HG03469 (cell line): ENCODE data around the gene CNP.

ENCODE experiments used
- ATAC-seq: cut with Tn5 transposase; IDR thresholded peaks from one replicate; pipeline ENCODE4 v1.9.1; 2021; ENCODE audit warnings: mild to moderate bottlenecking, moderate library complexity, moderate number of reproducible peaks; ENCODE audit not compliant: unreplicated experiment

CNP gene

DNA sequence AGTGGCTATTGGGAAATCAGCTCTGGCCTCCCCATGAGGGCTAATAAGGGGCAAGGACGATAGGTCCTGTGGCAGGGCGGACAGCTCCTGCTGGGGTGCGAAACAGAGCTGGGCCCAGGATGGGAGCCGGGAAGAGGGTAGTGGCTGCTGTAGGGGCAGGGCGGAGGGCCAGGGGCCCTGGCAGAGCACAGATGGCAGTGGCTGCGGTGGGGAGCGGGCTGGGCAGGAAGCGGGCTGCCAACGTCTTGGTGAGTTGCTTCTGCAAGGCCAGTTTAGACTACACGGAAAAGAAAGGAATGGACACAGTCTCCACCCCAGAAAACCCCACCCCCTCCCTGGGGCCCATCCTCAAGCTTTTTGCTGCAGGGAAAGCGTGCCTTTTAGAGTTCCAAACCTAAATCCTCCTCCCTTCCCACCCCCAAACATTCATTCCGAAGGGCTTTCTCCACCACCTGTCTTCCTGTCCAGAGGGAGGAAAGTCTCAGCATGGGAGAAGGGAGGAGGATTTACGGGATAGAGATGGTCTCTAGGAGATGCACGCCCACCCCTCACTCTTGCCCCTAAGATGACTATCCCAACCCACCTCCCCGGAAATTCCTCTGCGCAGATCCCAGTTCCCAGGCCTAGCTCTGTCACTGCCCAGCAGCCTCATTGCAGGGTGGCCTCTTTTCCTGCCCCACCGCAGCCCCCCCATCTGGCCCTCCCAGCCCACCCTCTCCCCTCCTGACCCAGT, 60.4 kb downstream of the CNP start:
- no peak for ATAC-seq
